SW480 (cell line): ENCODE data around the gene EXOC3.
"Not testable (repeated sequence)": the region's sequence is repeated elsewhere in the genome, so short reads cannot be mapped to it uniquely, and the experiment has no call there.

ENCODE experiments used
- DNase-seq: peaks from one replicate; pipeline ENCODE4 v3.0.0-alpha.2; 2016; ENCODE audit warnings: low spot score

Gene EXOC3

GRCh38 chr5:407051-407450 is 35.9 kb upstream of the EXOC3 start:
- DNase-seq: no peak

GRCh38 chr5:407801-408268 is 35.1 kb upstream of the EXOC3 start:
- DNase-seq: peak; percentile 84

- peak; percentile 88 for DNase-seq
Observed at GRCh38 chr5:410911-411517, 32.0 kb upstream of the EXOC3 start.

- DNase-seq: peak; percentile 54
Observed at GRCh38 chr5:411728-412127, 31.2 kb upstream of the EXOC3 start.

GRCh38 chr5:414991-415927 is 27.7 kb upstream of the EXOC3 start:
- DNase-seq: not testable (repeated sequence)

- no peak for DNase-seq
Observed at GRCh38 chr5:415928-416635, 26.9 kb upstream of the EXOC3 start.

GRCh38 chr5:416636-416960 is 26.4 kb upstream of the EXOC3 start:
- DNase-seq: no peak

GRCh38 chr5:417301-418161 is 25.4 kb upstream of the EXOC3 start:
- no peak for DNase-seq

GRCh38 chr5:418162-419121 is 24.5 kb upstream of the EXOC3 start:
- DNase-seq: no peak

GRCh38 chr5:419970-420369 is 23.0 kb upstream of the EXOC3 start:
- DNase-seq: no peak

- no peak for DNase-seq
Observed at GRCh38 chr5:420632-421286, 22.2 kb upstream of the EXOC3 start.

- no peak for DNase-seq
Observed at GRCh38 chr5:421287-421880, 21.6 kb upstream of the EXOC3 start.

- no peak for DNase-seq
Observed at GRCh38 chr5:421901-422300, 21.1 kb upstream of the EXOC3 start.

GRCh38 chr5:422323-423232 is 20.4 kb upstream of the EXOC3 start:
- DNase-seq: no peak

GRCh38 chr5:423233-423565 is 19.8 kb upstream of the EXOC3 start:
- no peak for DNase-seq

- no peak for DNase-seq
Observed at GRCh38 chr5:423626-424261, 19.2 kb upstream of the EXOC3 start.

GRCh38 chr5:424301-425110 is 18.5 kb upstream of the EXOC3 start:
- DNase-seq: no peak
